GM10248 (cell line): Measurements from ENCODE around the gene TPSAB1.

Source experiments
- CTCF ChIA-PET: fragments of 300-600 bp; sonication (Branson Sonifier 250); formaldehyde crosslinking; extraction: SDS; loops from one replicate; lab custom pipeline; 2021; ENCODE audit warnings: antibody characterized with exemption; lab: Yijun Ruan, JAX
- POLR2A ChIA-PET: fragments of 350-650 bp; sonication (Branson Sonifier 250); formaldehyde crosslinking; extraction: SDS; loops from one replicate; lab custom pipeline; 2020; ENCODE audit warnings: antibody characterized with exemption; lab: Yijun Ruan, JAX
- DNase-seq: peaks from one replicate; pipeline ENCODE4 v3.0.0; 2012; ENCODE audit errors: extremely low spot score
- CTCF ChIP-seq: IDR thresholded peaks from 2 replicates; pipeline ENCODE4 v1.5.1; 2012; ENCODE audit warnings: mild to moderate bottlenecking, low read depth; ENCODE audit errors: extremely low read depth, missing control alignments, control extremely low read depth

The TPSAB1 gene

DNA sequence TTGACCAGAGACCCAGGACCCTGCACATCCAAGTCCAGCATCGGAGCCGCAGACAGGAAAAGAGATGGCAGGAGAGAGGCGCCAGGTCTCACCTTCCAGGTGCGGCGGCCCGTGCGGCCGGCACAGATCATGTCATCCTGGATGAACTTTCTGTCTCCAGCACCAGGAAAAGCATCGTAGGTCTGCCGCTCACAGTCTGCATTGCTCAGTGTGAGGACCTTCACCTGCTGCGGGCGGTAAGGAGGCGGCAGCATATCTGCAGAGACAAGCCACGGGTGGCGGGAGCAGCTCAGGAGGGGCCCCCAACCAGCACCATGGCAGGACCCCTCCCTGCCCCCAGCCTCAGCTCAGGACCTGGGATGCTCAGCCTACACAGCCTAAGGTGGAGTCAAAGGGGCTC is 33.3 kb downstream of the TPSAB1 start:
- ChIA-PET CTCF (no interaction called here), POLR2A (no interaction called here)
- no peak for TF ChIP-seq CTCF
- DNase-seq, result no peak

- no peak for TF ChIP-seq CTCF
- no peak for DNase-seq
- CTCF ChIA-PET, result no interaction called here
- POLR2A ChIA-PET, result no interaction called here
These were observed 34.3 kb downstream of the TPSAB1 start for GRCh38 chr16:1274767-1275166.

DNA sequence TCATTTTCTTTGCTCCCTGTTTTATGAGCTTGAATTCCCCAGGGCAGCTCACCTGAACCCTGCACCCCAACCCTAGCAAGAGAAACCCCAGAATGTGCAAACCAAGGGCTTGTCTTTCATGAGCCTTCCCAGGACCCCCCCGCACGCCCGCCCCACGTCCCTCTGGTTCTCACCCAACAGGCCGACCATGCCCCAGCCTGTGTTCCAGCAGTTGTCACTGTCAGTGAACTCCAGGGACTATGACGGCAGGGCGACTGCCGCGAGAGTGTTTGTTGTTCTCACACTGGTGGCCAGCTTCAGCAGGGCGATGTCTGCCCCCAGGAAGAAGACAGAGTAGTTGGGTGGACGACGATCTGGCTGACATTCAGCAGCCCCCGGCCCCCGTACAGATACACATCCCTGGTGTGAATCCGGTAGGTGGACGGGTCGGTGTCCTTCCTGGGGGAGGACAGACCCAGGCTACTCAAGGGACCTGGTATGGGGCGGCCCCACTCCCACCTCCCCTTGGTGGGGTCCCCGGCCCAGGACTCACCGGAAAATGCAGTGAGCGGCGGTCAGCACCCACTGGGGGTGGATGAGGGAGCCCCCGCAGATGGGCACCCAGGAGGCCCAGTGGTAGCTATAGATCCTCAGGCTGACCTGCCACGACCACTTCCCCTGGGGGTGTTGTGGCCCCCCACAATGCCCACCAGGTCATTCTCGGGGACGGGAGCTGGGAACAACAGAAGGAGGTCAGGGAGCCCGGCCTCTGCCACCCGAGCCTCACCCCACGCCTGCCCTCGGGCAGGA is 35.5 kb downstream of the TPSAB1 start:
- CTCF ChIA-PET, result no interaction called here
- DNase-seq, result no peak
- TF ChIP-seq CTCF, result no peak
- POLR2A ChIA-PET, result no interaction called here

DNA sequence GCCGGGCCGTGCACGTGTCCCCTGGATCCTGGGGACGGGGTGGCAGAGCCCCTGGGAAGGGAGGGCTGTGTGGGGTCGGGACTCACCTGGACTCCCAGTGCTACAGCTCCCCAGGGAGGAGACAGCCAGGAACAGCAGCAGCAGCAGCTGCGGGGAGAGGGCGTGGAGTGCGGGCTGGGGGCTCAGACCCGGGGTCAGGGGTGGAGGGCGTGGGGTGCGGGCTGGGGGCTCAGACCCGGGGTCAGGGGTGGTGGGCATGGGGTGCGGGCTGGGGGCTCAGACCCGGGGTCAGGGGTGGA is 36.0 kb downstream of the TPSAB1 start:
- ChIA-PET CTCF (interaction anchor here (1.4 kb wide), 1 partner anchor 15 kb away, joined by 3 read pairs; no protein-coding TSS in a partner anchor), POLR2A (no interaction called here)
- no peak for TF ChIP-seq CTCF
- DNase-seq, result no peak

DNA sequence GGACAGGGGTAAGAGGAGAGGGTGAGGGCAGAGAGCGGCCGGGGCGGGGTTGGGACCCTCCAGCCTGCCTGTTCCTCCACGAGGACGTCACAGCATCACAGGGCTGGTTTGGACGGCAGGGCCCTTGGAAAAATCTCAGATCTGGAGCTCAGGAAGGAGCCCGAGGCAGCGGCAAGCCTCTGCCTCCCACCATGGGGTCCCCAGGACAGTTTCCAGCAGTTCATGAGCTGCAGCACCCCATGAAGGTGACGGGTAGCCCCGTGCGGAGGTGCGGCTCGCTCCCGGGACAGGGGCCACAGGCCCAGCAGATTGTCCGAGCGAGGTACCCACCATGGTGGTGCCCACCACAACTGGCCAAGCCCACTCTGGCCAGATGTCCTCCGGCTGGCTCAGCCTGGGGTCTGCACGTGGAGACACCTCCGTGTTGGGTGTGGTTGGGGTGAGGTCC is 36.7 kb downstream of the TPSAB1 start:
- ChIA-PET POLR2A (no interaction called here), CTCF (interaction anchor here (1.4 kb wide), 1 partner anchor 16 kb away, joined by 3 read pairs; no protein-coding TSS in a partner anchor)
- TF ChIP-seq CTCF, result no peak
- no peak for DNase-seq

DNA sequence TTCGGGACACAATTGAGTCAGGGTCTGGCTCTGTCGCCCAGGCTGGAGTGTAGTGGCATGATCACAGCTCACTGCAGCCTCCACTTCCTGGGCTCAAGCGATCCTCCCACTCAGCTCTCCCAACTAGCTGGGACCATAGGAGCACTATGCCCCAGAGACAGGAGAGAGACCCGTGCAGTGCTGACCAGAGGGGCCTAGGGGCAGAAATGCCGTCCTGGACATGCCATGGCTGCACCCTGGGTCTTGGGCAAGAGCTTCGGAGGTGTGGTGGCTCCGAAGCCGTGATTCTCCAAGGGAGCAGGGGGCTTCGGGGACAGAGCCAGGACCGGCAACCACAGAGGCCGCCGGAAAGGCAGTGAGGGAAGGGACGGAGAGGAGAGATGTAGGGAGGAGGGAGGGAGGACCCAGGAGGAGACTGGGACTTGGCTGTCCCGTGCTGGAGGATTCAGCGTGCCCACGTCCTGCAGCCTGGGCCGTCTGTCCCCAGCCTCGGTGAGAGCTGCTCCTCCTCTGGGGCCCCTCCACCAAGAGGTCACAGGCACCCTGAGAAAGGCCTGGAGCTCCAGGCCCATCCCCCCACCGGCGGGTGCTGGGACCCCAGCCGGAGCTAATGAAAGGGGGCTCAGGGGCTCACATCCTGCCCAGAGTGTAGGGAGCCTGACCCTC is 37.2 kb downstream of the TPSAB1 start:
- POLR2A ChIA-PET, result no interaction called here
- TF ChIP-seq CTCF, result no peak
- CTCF ChIA-PET, result interaction anchor here (1.4 kb wide), 1 partner anchor 16 kb away, joined by 3 read pairs; no protein-coding TSS in a partner anchor
- no peak for DNase-seq
